ENCODE measurements around the gene TTC34.
"Not testable (repeated sequence)": the region's sequence is repeated elsewhere in the genome, so short reads cannot be mapped to it uniquely, and the experiment has no call there.

Gene TTC34

GRCh38 chr1:2810899-2811532 is 9.5 kb upstream of the TTC34 start:
- DNase-seq, result no peak

GRCh38 chr1:2810281-2810680 is 8.8 kb upstream of the TTC34 start:
- DNase-seq, result no peak

- no peak for DNase-seq
Observed at GRCh38 chr1:2809656-2810055, 8.2 kb upstream of the TTC34 start.

- DNase-seq, result no peak
Observed at GRCh38 chr1:2808831-2809605, 7.5 kb upstream of the TTC34 start.

- DNase-seq, result no peak
Observed at GRCh38 chr1:2808386-2808705, 6.9 kb upstream of the TTC34 start.

GRCh38 chr1:2807678-2808385 is 6.3 kb upstream of the TTC34 start:
- no peak for DNase-seq

- no peak for DNase-seq
Observed at GRCh38 chr1:2807036-2807435, 5.5 kb upstream of the TTC34 start.

- no peak for DNase-seq
Observed at GRCh38 chr1:2806591-2806990, 5.1 kb upstream of the TTC34 start.

GRCh38 chr1:2805801-2806430 is 4.4 kb upstream of the TTC34 start:
- no peak for DNase-seq

- no peak for DNase-seq
Observed at GRCh38 chr1:2804628-2805351, 3.3 kb upstream of the TTC34 start.

- DNase-seq, result no peak
Observed at GRCh38 chr1:2803931-2804627, 2.6 kb upstream of the TTC34 start.

- DNase-seq, result no peak
Observed at GRCh38 chr1:2803086-2803930, 1.8 kb upstream of the TTC34 start.

- no peak for DNase-seq
Observed at GRCh38 chr1:2802421-2802961, 998 bp upstream of the TTC34 start.

- DNase-seq, result no peak
Observed at GRCh38 chr1:2801046-2801445, 447 bp downstream of the TTC34 start.

- DNase-seq, result no peak
Observed at GRCh38 chr1:2800664-2801045, 838 bp downstream of the TTC34 start.

GRCh38 chr1:2799811-2800663 is 1.5 kb downstream of the TTC34 start:
- no peak for DNase-seq

GRCh38 chr1:2798958-2799357 is 2.5 kb downstream of the TTC34 start:
- DNase-seq, result not testable (repeated sequence)

- DNase-seq, result no peak
Observed at GRCh38 chr1:2797741-2798016, 3.8 kb downstream of the TTC34 start.

- DNase-seq, result no peak
Observed at GRCh38 chr1:2796890-2797740, 4.4 kb downstream of the TTC34 start.
